Stimulated activated CD4-positive, alpha-beta T cell treated with anti-CD3 and anti-CD28 coated beads, TNF-alpha, amount 100 ng/mL, for 1 hour (primary cell): ENCODE data around the gene GPSM1.
"Not testable (repeated sequence)": the region's sequence is repeated elsewhere in the genome, so short reads cannot be mapped to it uniquely, and the experiment has no call there.

Source experiments
- DNase-seq, 3 donors: peaks; one replicate each; pipeline ENCODE4 v3.0.0-alpha.2; 2020; ENCODE audit warnings: low read depth in 3 of 3, low spot score in 1 of 3

The GPSM1 gene

DNA sequence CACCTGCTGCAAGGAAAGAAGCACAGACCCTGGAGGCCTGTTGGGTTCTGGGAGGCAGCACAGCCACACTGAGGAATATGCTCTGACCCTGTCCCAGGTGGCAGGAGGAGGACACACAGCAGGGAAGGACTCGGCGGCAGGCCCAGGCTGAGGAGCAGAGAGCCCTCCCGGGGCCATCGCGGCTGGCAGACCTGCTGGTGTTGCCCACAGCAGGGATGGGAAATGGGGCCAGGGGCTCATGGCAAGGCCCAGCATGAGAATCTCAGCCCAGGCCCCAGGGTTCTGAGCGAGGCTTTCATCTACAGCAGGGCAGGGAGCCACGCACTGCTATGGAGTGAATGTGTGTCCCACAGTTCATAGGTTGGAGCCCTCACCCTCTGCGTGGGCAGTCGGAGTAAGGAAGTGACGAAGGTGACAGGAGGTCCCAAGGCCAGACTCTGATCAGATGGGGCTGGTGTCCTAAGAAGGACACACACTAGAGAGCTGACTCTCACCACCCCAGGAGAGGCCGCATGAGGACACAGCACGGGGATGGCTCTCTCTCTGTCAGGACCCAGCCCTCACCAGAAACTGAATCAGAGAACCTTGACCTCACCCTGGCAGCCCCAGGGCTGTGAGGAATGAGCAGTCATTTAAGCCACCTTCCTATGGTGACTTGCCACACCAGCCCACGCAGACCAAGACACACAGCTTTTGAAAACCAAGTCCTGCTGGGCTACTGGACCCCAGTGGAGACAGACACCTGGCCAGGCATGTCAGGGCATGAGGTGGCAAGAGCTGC lies 10.3 kb upstream of the GPSM1 start:
- no peak for DNase-seq

DNA sequence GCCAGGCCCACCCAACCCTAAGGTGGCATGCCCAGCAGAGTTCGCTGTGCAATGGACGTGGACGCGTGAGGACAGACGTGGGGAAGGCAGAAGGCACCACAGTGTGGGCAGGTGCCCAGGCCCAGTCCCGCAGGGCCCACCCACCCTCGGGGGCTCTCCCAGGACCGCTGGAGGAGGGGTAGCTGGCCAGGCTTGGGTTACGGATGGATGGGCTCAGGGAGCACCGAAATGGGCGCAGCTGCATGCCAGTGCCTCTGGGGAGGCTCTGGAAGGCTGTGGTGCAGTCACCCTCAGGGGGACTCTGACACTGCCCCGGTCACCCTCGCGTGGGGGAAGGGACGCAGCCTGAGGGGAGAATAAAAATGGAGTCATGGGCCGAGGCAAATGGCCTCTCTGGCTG lies 9.6 kb upstream of the GPSM1 start:
- no peak for DNase-seq

DNA sequence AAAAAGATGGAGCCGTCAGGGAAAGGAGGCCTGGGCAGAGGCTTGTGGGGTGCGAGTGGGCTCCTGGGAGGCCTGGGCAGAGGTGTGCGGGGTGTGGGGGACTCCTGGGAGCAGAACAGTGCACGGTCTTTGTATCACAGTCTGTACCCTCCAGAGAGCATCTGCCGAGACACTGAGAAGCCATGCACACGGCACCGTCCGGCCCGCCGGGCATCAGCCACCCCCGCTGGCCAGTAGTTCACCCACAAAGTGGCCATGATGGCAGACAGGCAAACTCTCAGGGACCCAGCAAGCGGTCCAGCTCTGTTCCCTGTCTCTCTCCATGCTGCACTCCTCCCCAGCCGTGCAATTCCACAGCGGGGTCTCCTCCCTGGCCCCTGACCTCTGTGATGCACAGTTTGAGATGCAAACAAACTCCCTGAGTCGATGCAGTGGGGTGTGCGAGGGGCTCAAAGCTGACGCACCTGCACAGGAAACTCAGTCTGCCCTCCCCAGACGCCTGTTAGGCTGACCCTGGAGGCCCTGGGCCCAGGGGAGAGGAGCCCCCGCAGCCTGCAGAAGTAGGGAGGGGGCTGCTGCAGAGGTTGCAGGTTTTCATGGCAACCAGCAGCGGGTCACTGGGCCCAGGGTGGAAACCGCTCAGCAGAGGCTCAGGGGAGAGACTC lies 9.1 kb upstream of the GPSM1 start:
- no peak for DNase-seq

DNA sequence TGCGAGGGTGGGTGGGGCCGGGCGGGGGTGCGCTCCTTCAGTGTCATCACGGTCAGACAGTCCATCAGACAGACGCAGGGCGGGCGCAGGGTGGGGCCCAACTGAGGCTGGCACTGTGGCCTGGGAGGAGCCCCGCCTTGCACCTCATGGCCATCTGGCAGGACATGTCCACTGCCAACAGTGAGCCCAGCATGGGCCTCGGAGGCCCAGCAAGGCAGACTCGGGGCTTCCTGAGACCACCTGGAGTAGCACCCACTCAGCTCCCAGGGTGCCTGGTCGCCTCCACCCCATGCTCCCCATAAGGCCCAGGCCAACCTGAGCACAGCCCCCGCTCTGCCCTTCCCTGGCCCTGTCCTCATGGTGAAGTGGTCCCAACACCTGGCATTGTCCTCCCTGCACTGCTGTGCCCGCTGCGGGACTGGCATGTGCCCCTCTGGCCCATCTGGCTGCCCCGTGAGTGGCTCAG lies 8.5 kb upstream of the GPSM1 start:
- no peak for DNase-seq

DNA sequence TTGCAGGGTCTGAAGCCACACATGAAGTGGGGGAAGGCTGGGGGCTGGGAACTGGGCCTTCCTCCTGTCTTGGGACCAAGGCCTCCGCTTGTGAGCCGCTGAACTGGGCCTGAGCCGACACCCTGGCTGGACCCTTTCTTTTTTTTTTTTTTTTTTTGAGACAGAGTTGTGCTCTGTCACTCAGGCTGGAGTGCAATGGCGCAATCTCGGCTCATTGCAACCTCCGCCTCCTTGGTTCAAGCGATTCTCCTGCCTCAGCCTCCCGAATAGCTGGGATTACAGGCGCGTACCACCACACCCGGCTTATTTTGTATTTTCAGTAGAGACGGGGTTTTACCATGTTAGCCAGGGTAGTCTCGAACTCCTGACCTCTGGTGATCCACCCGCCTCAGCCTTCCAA lies 8.1 kb upstream of the GPSM1 start:
- not testable (repeated sequence) for DNase-seq

DNA sequence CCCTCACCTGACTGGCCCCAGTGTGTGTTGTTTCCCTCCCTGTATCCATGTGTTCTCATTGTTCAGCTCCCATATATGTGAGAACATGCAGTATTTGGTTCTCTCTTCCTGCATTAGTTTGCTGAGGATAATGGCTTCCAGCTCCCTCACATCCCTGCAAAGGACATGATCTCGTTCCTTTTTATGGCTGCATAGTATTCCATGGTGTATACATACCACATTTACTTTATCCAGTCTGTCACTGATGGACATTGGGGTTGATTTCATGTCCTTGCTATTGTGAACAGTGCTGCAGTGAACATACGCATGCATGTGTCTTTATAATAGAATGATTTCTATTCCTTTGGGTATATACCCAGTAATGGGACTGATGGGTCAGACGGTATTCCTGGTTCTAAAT lies 7.4 kb upstream of the GPSM1 start:
- DNase-seq: not testable (repeated sequence)

DNA sequence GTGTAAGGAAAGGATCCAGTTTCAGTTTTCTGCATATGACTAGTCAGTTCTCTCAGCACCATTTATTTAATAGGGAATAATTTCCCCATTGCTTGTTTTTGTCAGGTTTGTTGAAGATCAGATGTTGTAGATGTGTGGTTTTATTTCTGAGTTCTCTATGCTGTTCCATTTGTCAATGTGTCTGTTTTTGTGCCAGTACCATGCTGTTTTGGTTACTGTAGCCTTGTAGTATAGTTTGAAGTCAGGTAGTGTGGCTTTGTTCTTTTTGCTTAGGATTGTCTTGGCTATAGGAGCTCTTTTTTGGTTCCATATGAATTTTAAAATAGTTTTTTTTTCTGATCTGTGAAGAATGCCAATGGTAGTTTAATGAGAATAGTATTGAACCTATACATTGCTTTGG lies 6.4 kb upstream of the GPSM1 start:
- not testable (repeated sequence) for DNase-seq

DNA sequence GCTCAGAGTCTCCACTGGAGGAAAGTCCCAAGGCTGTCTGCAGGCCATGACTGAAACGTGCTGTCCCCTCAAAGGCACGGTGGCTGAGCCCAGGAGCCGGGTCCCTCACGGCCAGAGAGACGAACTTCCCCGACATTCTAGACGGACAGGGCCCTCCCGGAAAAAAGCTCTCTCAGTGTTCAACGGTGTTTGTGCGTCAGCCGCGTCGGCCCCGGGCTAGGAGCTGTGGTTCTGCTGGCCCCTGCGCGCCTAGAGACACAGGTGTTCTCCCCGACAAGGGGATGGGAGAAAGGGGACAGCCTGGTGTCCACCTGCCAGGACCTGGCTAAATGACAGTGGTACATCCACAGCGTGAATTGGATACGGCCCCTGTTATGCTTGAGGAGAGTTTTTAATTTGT lies 5.8 kb upstream of the GPSM1 start:
- DNase-seq: no peak

DNA sequence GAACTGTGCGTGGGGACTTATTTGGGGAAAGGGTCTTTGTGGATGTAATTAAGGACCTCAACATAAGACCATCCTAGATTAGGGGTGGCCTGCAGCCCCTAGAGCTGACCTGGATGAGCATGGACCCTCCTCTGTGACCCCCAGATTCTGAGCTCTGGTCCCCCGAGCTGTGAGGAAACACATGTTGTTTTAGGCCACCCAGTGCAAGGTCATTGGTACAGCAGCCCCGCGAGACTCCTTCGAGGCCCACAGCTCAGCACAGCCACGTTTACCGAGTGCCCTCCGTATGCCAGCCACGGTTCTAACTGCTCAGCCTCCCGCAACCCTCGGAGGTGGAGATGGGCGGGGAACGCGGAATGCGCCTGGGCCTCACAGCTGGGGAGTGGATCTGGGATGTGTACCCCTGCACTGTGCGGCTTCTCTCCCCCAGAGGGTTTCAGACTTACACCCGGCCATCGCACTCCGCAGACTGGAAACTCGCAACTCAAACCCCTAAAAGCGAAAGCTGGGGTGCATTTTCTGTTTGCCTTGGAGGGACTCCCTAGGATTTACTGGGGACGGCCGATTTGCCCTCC lies 4.5 kb upstream of the GPSM1 start:
- DNase-seq: no peak

DNA sequence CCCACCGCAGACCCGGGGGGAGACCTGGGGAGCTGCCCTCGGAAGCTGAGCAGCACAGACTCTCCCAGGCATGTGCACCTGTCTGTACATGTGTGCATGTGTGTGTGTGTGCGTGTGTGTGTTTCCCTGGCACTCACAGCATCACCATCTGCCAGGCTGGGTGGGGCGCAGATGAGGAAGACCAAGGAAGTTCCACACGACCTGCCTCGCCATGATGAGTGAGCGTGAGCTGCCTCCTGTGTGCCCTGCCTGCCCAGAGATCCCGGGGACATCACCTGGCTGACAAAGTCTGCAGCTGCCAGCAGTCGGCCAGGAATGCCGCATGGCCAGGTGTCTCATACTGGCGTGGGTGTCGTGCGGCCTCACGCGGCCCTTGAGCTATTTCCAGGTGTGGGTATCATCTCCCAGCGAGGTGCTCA lies 4.0 kb upstream of the GPSM1 start:
- DNase-seq: no peak

DNA sequence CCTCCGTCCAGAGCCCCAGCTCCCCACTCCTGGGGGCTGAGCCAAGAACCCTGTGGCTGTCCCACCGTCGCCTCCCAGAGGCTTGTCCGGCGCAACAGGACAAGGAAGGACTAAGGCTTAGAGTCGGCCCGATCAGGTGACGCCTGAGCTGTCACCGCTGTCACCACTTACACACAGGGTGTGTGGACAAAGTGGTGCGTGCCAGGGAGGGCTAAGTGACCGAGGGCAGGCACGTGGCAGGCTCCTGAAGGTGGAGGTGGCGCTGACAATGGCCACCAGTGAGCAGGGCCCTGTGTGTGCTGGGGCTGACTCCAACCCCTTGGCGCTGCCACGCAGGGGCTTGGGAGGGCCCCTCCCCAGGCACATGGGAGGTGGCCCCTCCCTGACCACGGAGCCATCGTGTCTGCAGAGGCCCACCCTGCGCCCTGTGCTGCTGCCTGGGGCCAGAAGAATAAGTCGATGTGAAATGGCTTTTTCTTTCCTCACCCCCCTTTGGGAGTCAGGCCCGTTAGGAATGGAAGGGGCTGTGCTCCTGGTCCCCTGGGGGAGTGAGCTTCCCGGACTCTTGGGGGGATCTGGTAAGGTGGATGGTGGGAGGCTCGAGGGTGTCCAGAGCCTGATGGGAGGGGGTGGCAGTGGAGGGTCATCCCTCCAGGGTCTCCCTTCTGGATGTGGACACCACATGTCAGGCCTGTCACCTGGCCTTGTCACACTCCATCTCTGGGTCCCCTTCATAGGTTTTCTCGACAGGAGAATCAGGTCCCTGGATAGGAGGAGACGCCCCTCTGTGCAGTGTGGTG lies 2.6 kb upstream of the GPSM1 start:
- no peak for DNase-seq

DNA sequence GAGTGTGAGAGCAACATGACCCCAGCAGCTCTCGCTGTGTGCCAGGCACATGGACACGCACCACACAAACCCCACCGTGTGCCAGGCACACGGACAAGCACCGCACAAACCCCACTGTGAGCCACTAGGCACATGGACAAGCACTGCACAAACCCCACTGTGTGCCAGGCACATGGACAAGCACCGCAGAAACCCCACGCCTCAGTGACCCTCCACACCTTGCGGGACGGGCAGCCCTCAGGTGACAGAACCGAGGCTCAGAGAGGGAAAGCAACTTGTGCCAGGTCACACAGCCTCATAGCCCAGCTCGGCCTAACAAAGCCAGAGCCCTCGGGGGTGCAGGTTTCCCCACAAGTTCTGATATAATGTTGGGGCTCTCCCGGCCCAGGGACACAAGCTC lies 2.0 kb upstream of the GPSM1 start:
- DNase-seq: no peak

DNA sequence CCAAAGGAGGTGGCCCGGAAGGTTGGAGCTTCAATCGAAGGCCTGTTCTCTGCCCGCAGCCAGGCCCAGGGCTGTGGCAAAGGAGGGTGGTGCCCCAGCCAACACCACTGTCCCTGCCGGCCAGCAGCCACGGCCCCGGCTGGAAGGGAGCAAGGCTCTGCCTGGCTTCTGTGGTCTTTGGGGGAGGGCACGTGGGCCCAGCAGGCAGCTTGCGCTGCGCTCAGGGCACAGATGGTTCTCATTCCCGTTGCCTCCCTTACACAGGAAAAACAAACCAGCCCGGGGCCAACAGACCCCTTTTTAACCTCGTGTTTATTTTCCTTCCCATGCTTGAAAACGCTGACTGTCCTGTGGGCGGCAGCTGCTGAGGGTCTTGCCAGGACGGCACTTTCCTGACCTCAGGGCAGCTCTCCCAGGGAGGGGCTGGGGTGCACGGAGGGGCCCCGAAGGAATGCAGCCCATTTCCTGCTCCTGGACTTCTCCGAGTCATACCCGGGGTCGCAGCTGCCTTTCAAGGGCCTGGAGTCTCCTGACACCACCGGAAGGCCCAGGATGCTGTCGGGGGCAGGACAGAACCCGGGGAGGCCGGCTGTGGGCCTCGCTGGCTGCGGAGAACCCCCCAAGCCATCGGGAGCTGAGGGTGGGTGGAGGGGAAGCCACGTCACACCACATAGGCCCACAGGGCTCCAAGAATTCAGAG lies 1.1 kb upstream of the GPSM1 start:
- DNase-seq: no peak

DNA sequence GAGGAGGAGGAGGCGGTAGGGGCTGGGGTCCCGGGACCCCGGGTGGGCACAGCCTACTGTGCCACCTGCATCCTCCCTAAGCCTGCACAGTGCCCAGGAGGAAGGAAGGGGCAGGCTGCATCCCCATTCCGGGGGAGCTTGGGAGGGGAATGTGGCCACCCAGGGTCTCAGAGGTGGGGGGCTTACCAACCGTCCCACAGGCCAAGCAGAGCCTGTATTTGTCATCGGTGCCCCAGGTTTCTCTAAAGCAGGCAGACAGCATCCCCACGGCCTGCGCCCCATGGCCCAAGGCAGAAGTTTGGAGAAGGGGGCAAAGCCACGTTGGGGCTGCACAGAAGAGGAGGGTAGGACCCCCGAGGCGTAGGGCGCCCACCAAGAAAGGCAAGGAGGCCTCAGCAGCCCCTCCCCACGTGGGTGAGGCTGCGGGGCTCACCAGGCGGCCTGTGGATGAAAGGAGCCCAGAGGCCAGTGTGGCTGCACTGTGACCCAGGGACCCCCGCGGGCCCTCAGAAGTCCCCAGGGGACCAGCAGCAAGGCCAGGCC lies 507 bp upstream of the GPSM1 start:
- no peak for DNase-seq

DNA sequence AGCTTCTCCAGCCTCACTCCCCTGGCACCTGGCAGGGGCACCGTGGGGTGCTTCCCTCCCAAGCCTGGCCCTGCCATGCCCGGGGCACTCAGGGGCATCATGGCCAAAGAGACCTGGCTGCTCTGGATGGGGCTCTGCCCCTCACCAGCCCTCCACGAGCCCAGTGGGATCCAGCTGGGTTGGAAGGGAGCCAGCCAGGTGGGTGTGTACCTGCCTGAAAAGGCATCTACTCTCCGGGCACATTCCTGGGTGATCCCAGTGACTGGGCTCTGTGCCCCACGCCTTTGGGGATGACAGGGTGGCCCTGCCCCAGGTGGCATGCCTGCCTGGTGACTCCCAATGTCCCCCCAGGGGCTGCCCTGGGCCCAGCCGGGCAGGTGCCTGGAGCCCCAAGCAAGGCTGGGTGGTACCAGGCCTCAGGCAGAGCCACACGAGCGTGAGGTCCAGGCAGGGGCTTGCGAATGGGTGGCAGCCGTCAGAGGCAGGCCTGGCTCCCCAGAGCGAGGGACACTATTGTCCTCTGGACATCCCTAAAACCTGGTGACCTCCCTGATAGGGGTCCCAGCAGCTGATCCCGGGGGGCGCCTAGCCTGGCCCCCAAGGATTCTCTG lies 777 bp downstream of the GPSM1 start:
- DNase-seq: no peak

DNA sequence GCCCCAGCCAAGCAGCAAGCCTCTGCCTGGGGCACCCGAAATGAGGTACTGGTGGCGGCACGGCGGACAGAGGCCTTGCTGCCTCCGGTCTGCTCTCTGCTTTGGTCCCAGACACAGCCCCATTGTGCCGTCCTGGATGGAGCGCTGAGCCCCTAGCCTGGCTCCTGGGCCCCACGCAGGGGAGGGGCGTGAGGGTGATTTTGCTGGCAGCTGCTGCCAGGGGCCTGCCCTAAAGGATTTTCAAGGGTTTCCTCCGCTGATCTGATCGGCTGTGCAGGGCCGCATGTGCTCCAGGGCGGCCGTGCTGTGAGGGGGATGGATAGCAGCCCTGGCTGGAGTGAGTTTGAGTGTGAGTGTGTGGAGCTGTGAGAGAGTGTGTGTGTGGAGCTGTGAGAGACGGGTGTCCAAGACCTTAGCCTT lies 1.3 kb downstream of the GPSM1 start:
- DNase-seq: no peak

DNA sequence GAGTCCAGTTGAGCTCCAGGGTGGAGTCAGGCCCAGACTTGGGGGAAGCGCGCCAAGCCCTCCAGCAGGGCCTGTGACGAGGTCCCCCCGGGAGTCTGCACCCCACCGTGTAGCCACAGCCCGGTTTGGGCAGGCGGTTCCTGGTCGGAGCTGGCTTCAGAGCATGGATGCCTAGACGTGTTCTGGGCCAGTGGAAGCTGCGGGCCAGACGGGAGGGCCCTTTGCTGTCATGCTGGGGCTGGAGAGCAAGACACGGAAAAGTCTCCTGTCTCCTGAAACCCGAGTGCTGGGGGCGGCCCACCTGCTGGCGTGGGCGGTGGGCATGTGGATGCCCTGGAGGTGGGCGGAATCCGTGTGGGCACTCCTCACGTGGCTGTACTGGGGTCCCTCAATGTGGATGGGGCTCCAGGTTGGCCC lies 1.9 kb downstream of the GPSM1 start:
- DNase-seq: no peak

DNA sequence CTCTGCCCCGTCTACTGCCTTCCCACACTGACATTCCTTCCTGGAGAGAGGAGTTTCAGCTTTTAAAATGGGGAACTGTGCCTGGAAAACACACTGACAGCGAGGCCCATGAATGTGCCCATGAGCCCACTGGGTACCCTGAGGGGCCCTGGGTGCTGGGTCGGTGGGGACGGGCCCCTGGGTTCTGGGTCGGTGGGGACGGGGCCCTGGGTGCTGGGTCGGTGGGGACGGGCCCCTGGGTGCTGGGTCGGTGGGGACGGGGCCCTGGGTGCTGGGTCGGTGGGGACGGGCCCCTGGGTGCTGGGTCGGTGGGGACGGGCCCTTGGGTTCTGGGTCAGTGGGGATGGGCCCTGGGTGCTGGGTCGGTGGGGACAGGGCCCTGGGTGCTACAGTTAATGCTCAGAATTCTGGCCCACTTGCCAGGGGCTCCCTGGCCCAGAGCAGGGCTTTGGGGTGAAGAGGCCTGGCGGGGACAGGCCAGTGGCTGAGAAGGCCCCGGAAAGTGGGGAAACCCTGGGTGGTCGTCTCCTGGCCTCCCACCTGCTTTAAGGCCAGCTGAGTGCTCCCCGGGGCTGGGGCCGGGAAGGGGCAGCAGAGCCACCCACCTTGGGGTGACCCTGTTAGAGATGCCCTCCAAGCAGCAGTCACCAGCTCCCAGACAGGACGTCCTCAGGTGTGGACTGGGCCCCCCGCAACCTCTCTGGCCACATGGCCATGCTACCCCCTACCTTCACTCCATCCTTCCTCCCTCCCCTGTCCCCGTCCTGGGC lies 2.5 kb downstream of the GPSM1 start:
- DNase-seq: no peak

DNA sequence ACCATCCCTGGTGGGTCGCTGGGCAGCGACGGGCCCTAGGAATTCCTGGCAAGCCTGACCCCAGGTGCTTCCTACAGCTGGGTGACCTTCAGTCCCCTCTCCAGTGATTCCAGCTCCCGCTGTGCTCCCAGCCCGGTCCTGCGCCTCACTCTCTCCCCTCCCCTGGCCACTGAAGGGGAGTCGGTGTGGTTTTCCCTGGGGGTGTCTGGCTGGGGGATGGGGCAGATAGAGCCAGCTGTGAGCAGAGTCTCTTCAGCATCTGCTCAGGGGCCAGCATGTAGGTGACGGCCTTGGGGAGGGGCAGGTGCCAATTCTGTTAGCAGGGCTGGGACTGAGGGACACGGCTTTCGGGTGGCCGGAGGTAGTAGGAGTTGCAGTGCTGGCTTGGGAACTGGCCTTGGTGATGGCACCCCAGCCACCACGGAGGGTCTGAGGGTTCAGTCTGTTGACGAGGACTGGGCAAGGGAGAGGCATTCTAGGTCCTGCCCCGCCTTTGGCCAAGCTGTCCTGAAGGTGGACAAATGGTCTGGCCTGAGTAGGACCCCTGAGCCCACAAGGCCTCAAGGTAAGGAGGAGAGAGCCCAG lies 3.2 kb downstream of the GPSM1 start:
- DNase-seq: no peak
